SK-N-MC (cell line): ENCODE data around the gene LAMC2.

ENCODE experiments used
- EZH2 ChIP-seq: fragments of 200-600 bp; sonication (generic); IDR thresholded peaks from one replicate; pipeline ENCODE4 v1.6.1; 2017; ENCODE audit warnings: antibody characterized with exemption
- POLR2AphosphoS5 ChIP-seq: IDR thresholded peaks from 2 replicates; pipeline ENCODE4 v1.6.1; 2012; ENCODE audit warnings: mild to moderate bottlenecking, low read depth, low read length, borderline replicate concordance

- TF ChIP-seq POLR2AphosphoS5 (no peak), EZH2 (no peak)
Measured at GRCh38 chr1:183247931-183248330, 61.9 kb downstream of the LAMC2 start.
